Measurements from ENCODE around the gene PRKN. TPM values are rescaled to one million over a fixed set of nuclear protein-coding genes. Genes with fewer than 3 reads are reported as not detected.

The PRKN gene
- total and polyA plus RNA-seq, 2 experiments from 2014 or later: 2.3 to 3.9 TPM

DNA sequence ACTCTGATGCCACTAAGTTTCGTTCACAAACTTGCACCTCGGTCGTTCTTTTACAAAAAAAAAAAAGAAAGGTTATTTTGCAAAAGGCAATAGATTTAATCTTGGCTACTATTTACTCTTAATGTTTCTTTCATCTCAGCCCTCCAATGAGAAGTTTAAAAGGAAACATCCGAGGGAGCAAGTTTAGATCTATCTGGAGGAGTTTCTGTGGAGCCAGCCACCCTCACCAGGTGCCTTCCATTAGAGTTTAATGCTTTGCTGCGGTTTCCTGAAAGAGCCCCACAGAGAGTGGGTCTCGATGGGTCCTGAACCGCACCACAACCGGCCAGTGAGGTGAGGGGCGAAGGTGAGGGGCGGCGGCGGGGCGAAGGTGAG lies 632 bp downstream of the PRKN start:
- H3K27ac ChIP-seq: peak overlapping the region; percentile 76
- H3K27me3 ChIP-seq: no peaks in the 10 kb centered on the region
- H3K9me2 ChIP-seq (replicated peaks; ENCODE audit: insufficient read depth): no peaks in the 10 kb centered on the region
- no peaks in the 10 kb centered on the region for H3K9me3 ChIP-seq (ENCODE audit: low read depth)
- no peak for DNase-seq (ENCODE audit: low spot score)
- peak overlapping the region; percentile 80 for H2AFZ ChIP-seq
- WGBS (ENCODE audit: low lambda C conversion rate, missing lambda C conversion rate): 16% methylated on average over 10 of the region's 13 CpGs
- peak overlapping the region; percentile 28 for H3K4me3 ChIP-seq
- TF ChIP-seq, protein P1, sequence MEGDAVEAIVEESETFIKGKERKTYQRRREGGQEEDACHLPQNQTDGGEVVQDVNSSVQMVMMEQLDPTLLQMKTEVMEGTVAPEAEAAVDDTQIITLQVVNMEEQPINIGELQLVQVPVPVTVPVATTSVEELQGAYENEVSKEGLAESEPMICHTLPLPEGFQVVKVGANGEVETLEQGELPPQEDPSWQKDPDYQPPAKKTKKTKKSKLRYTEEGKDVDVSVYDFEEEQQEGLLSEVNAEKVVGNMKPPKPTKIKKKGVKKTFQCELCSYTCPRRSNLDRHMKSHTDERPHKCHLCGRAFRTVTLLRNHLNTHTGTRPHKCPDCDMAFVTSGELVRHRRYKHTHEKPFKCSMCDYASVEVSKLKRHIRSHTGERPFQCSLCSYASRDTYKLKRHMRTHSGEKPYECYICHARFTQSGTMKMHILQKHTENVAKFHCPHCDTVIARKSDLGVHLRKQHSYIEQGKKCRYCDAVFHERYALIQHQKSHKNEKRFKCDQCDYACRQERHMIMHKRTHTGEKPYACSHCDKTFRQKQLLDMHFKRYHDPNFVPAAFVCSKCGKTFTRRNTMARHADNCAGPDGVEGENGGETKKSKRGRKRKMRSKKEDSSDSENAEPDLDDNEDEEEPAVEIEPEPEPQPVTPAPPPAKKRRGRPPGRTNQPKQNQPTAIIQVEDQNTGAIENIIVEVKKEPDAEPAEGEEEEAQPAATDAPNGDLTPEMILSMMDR (IDR thresholded peaks at IDR 0.05; ENCODE audit: poor library complexity): no peak
- TF ChIP-seq EZH2phosphoT487 (IDR thresholded peaks at IDR 0.05; ENCODE audit: low read depth, severe bottlenecking, unreplicated experiment): no peak
- TF ChIP-seq EZH2 (IDR thresholded peaks at IDR 0.05; ENCODE audit: borderline replicate concordance): no peak
- H3K4me2 ChIP-seq: peak overlapping the region; percentile 78
- no peaks in the 10 kb centered on the region for H3K79me2 ChIP-seq
- H3K4me1 ChIP-seq (ENCODE audit: insufficient read depth): peaks cover 3% of the 10 kb centered on the region
- no peaks in the 10 kb centered on the region for H3K36me3 ChIP-seq (replicated peaks; ENCODE audit: insufficient read depth, low read depth)
- no peaks in the 10 kb centered on the region for H4K20me1 ChIP-seq (ENCODE audit: insufficient read depth, poor library complexity, severe bottlenecking)

DNA sequence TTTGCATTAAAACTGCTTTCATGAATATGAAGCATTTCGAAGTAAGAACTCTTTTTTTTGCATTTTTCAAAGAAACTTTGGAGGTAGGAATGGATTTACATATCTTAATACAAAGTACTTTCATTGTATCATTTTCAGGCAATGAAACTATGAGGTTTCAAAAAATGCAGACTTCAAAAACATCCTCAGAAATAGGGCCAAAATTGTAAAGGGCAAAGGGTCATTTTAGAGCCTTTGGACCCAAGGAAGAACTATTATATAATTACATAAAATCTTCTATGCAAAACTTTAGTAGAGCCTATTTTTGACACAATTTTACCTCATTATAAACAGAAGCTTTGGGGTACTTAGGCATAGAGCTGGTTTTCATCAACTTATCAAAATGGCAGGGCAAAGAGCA lies 4.9 kb downstream of the PRKN start:
- Histone ChIP-seq H4K20me1 (ENCODE audit: insufficient read depth, poor library complexity, severe bottlenecking) (no peaks in the 10 kb centered on the region), H3K4me3 (no peak overlapping the region), H3K27me3 (no peaks in the 10 kb centered on the region), H3K79me2 (no peaks in the 10 kb centered on the region), H3K36me3 (replicated peaks; ENCODE audit: insufficient read depth, low read depth) (no peaks in the 10 kb centered on the region), H3K27ac (no peak overlapping the region), H3K4me2 (no peak overlapping the region), H3K9me3 (ENCODE audit: low read depth) (no peaks in the 10 kb centered on the region), H3K4me1 (ENCODE audit: insufficient read depth) (peaks cover 3% of the 10 kb centered on the region), H2AFZ (no peak overlapping the region), H3K9me2 (replicated peaks; ENCODE audit: insufficient read depth) (no peaks in the 10 kb centered on the region)
- DNase-seq (ENCODE audit: low spot score): no peak
- TF ChIP-seq EZH2phosphoT487 (IDR thresholded peaks at IDR 0.05; ENCODE audit: low read depth, severe bottlenecking, unreplicated experiment): no peak
- no peak for TF ChIP-seq EZH2 (IDR thresholded peaks at IDR 0.05; ENCODE audit: borderline replicate concordance)
- TF ChIP-seq, protein P1 (IDR thresholded peaks at IDR 0.05; ENCODE audit: poor library complexity): no peak
- WGBS (ENCODE audit: low lambda C conversion rate, missing lambda C conversion rate): 91% methylated on average over 1 of the region's 1 CpG

DNA sequence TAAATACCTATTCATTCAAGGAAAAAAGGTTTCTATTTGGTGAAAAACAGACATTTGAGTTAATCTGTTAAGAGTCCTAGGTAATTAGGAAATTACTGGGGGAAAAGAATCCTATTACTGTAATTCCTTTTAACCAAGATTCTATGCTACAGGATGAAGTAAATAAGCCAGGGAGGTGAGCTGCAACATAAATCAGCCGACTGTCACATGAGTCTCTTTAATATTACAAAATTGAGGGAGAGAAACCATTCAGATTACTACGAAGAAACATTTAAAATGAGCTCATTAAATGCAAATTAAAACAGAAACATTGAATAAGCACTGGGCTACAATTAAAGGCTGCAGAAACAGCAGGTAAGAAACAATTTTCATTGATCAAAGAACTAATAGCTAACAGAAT lies 5.3 kb downstream of the PRKN start:
- Histone ChIP-seq H4K20me1 (ENCODE audit: insufficient read depth, poor library complexity, severe bottlenecking) (no peaks in the 10 kb centered on the region), H3K36me3 (replicated peaks; ENCODE audit: insufficient read depth, low read depth) (no peaks in the 10 kb centered on the region), H3K9me2 (replicated peaks; ENCODE audit: insufficient read depth) (no peaks in the 10 kb centered on the region), H3K4me2 (no peak overlapping the region), H3K9me3 (ENCODE audit: low read depth) (no peaks in the 10 kb centered on the region), H3K4me3 (no peak overlapping the region), H3K27ac (no peak overlapping the region), H3K4me1 (ENCODE audit: insufficient read depth) (peaks cover 3% of the 10 kb centered on the region), H3K79me2 (no peaks in the 10 kb centered on the region), H3K27me3 (no peaks in the 10 kb centered on the region), H2AFZ (no peak overlapping the region)
- no peak for DNase-seq (ENCODE audit: low spot score)
- 91% methylated on average over 2 of the region's 2 CpGs for WGBS (ENCODE audit: low lambda C conversion rate, missing lambda C conversion rate)
- TF ChIP-seq EZH2 (IDR thresholded peaks at IDR 0.05; ENCODE audit: borderline replicate concordance) (no peak), EZH2phosphoT487 (IDR thresholded peaks at IDR 0.05; ENCODE audit: low read depth, severe bottlenecking, unreplicated experiment) (no peak)
- TF ChIP-seq, protein P1 (IDR thresholded peaks at IDR 0.05; ENCODE audit: poor library complexity): no peak

DNA sequence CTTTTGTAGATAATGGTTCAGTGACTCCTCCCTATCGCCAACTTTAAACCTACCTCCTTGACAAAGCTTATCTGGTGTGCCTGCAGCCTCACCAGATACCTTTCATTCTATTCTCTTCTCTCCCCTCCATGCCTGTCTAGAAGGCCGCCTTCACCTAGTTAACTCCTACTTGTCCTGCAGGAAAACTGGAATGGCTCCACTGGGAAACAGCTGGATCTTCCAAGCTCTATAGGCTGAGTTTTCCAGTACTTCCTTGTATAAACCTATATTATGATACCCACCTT lies 6.2 kb downstream of the PRKN start:
- H3K4me3 ChIP-seq: no peak overlapping the region
- WGBS (ENCODE audit: low lambda C conversion rate, missing lambda C conversion rate): 70% methylated on average over 2 of the region's 2 CpGs
- H2AFZ ChIP-seq: no peak overlapping the region
- no peak overlapping the region for H3K4me2 ChIP-seq
- H3K27me3 ChIP-seq: no peaks in the 10 kb centered on the region
- no peak for DNase-seq (ENCODE audit: low spot score)
- H3K4me1 ChIP-seq (ENCODE audit: insufficient read depth): no peaks in the 10 kb centered on the region
- no peak overlapping the region for H3K27ac ChIP-seq
- TF ChIP-seq EZH2phosphoT487 (IDR thresholded peaks at IDR 0.05; ENCODE audit: low read depth, severe bottlenecking, unreplicated experiment): no peak
- TF ChIP-seq, protein P1 (IDR thresholded peaks at IDR 0.05; ENCODE audit: poor library complexity): no peak
- no peak for TF ChIP-seq EZH2 (IDR thresholded peaks at IDR 0.05; ENCODE audit: borderline replicate concordance)
- H3K79me2 ChIP-seq: no peaks in the 10 kb centered on the region
- no peaks in the 10 kb centered on the region for H3K36me3 ChIP-seq (replicated peaks; ENCODE audit: insufficient read depth, low read depth)
- no peaks in the 10 kb centered on the region for H4K20me1 ChIP-seq (ENCODE audit: insufficient read depth, poor library complexity, severe bottlenecking)
- H3K9me2 ChIP-seq (replicated peaks; ENCODE audit: insufficient read depth): no peaks in the 10 kb centered on the region
- no peaks in the 10 kb centered on the region for H3K9me3 ChIP-seq (ENCODE audit: low read depth)
